HCEC 1CT (cell line): ENCODE data around the gene PHACTR1.

Experiments used
- DNase-seq: peaks from one replicate; pipeline ENCODE4 v3.0.0-alpha.2; 2017

Gene PHACTR1

DNA sequence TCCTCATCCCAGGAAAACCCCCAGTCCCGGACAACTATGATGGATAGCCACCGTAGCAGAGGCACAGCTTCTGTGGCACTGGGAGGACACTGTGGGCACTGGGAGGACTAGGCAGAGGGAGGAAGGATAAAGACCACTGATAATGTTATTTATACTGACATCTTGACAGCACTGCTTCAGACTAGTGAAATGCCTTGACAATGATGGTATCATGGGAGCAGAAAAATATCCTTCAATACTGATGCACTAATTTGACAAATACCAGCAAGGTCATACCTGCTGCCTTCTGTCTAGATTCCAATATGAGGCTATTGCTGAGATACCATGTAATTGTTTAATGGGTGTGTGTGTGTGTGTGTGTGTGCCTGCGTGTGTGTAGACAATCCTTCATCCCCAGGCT is 148.6 kb downstream of the PHACTR1 start:
- no peak for DNase-seq

GRCh38 chr6:12865671-12866181 is 149.2 kb downstream of the PHACTR1 start:
- no peak for DNase-seq

DNA sequence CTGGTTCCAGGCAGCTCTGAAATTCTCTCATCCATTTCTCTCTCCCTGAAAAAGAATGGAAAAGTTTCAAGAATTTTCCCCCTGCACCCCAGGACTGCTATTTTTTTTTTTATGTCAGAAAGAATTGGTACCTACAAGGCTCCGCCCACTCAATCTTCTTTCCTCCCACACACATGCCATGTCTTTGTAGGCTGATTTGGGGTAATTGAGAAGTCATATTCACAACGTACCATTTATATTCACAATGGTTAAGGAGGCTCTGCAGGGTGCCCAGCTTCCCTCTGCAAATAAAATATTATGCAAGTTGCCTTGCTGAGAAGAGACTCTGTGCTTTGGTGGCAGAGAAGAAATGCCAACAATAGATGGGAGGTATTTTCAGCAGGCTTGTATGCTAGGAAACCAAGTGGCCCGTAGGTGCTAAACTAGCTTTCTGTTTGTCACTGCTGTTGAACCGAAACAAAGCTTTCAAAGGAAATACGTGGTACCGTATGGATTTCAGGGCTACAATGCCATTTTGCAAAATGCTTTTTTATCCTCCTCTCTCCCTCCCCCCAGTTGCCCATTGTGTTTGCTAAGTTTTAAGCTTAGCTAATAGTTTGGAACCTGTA is 150.0 kb downstream of the PHACTR1 start:
- no peak for DNase-seq

DNA sequence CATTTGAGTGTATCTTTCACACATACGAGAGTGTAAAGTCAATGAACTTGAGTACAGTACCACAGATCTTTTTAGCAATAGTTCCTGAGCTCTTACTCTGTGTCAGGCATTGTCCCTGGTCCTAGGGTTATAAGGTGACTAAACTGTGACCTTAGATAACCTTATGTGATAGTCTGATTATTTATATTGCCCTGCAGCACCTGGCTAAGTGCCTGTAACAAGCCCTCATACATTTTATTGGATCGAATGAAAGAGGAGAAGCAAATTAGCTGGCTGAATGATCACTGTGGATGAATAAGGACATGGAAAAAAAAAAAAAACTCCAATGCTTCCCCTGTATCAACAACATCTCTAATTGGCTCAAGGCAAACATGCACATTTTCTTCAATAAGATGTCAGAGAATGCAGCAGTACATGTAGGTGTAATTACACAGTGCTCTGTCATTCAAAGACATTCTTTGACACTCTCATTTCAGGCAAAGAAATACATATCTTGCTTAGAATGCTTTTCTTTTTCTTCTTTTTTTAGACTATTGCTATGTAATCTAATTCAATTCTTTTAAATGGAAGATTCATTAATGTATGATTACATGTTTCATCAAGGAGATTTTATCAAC is 153.4 kb downstream of the PHACTR1 start:
- no peak for DNase-seq

GRCh38 chr6:12873691-12874090 is 157.1 kb downstream of the PHACTR1 start:
- DNase-seq: peak; percentile 11

DNA sequence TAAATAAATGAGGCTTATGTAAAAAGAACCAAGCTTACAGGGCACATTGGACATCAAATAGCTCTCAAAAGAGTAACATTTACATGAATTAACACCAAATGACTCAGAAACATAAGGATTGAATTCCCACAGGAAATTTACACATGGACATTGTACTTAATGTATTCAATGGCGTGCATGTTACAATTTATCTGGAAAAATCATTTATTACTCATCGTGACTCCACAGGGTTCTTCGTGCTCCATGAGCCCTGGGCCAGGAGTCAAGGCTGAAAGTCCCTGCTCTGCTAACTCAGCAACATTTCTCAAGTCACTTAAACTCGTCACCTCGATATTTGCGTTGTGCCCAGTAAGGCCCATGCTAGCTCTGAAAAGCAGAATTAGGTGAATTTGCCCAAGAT is 158.5 kb downstream of the PHACTR1 start:
- DNase-seq: peak; percentile 78

GRCh38 chr6:12878741-12879140 is 162.2 kb downstream of the PHACTR1 start:
- no peak for DNase-seq

GRCh38 chr6:12882761-12883290 is 166.3 kb downstream of the PHACTR1 start:
- no peak for DNase-seq

DNA sequence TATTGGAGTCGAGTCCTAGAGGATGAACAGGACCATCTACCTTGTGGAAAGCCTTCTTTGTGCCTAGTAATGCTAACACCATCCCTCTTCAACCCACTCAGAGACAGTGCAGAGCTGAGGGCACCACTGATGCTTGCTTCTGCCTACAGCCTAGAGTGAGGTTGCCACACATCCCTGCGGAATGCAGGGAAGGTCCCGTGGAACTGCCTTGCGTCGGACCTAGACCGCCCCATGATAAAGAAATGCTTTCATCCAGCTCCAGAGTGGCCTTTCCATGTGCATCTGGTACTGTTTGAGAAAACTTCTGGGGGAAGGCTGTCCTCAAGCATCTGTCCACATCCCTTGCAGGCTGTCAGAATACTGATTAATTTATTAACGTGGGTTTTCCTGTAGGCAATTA is 168.4 kb downstream of the PHACTR1 start:
- DNase-seq: no peak

DNA sequence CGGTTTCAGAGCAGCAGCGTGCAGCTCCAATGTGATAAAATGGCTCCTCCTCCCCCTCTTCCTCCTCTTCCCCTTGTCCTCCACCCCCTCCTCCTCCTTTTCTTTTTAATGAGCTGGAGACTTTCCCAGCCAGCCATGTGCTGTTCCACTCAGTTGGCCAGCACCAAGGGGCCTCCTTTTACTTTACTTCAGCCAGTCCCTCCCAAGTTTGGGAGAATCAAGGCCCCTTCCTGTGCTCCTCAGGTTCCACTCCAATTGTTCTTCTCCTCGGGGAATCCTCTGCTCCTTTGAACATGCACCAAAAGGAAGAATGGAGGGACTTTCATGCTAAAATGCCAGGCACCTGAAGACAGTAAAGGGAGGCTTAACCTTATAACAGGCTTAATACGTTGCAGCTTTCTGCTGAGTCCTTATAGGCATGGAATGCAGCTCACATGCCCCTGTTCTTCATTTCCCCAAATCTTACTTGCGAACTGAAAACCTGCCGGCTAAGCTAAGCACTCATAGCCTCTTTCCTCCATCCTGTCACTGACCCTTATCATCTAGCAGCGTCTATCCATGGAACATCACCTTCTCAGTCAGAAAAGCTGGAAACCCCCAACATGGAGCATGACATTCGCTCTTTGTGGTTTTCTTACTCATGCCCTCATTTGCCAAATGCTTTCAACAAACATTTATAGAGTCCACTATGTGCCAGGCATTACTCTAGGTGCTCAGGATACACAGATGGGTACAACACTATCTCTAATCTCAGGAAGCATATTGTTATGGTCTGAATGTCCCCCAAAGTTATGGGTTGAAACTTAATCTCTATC is 170.6 kb downstream of the PHACTR1 start:
- DNase-seq: peak; percentile 25

DNA sequence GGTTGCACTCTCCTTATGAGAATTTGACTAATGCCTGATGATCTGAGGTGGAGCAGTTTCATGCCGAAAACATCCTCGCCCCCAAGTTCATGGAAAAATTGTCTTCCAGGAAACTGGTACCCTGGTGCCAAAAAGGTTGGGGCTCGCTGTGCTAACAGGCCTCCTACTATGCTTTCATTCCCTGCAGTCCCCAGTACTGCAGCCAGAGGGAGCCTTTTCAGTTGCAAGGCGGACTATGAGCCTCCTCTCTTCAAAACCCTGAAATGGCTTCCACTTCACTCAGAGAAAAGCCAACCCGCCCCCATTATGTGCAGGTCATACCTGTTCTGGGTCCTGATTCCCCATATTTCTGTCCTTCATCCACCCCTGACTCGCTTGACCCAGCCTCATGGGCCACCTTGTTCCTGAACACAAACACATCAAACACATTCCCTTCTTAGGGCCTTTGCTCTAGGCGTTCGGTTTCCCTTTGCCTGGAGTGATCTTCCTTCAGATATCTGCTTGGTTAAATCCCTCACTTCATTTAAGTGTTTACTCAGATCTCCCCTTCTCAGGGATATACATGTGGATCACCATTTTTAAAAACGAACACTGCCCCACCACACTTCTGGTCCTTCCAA is 173.7 kb downstream of the PHACTR1 start:
- no peak for DNase-seq

- no peak for DNase-seq
Observed at GRCh38 chr6:12891595-12891994, 175.0 kb downstream of the PHACTR1 start.

GRCh38 chr6:12892151-12892550 is 175.6 kb downstream of the PHACTR1 start:
- no peak for DNase-seq

DNA sequence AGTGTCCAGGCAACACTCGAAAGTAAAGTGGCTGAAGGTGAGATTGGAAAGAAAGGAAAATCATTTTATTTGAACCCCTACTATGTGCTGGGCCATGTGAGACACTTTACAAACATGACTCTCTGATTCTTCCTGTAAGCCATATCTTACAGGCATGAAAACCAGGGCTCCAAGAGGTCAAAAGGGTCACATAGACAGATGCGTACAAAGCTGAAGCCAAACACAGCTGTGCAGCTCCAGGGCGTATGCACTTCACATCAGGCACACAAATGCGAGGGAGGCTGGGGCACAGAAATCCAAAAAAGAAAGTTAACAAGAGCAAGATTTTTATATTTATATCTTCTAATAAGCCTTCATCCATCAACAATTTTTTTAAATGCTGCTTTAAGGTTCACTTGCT is 176.5 kb downstream of the PHACTR1 start:
- no peak for DNase-seq

- no peak for DNase-seq
Observed at GRCh38 chr6:12895721-12896120, 179.2 kb downstream of the PHACTR1 start.

GRCh38 chr6:12896208-12896733 is 179.7 kb downstream of the PHACTR1 start:
- no peak for DNase-seq

- DNase-seq: no peak
Observed at GRCh38 chr6:12898603-12899002, 182.0 kb downstream of the PHACTR1 start.

- DNase-seq: no peak
Observed at GRCh38 chr6:12899046-12899833, 182.7 kb downstream of the PHACTR1 start.

- DNase-seq: no peak
Observed at GRCh38 chr6:12903246-12903645, 186.7 kb downstream of the PHACTR1 start.

DNA sequence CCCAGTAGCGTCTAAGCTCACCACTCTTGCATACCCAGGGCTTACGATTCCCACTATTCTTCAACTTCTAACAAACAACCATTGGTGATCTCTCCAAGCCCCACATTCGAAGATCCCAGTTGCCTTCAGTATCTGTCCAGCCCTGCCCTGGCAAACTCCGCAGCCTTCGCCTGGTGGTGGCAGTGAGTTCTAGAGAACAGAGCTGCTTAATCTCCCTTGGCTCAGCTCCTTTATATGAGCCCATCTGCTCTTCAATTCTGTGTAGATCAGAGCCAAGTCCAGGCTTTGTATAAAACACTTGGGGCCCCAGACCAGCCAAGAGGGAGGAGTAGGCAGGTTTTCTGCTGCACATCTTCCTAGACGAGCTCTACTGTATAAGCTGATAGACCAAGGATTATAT is 193.3 kb downstream of the PHACTR1 start:
- DNase-seq: no peak

GRCh38 chr6:12911427-12911826 is 194.9 kb downstream of the PHACTR1 start:
- peak; percentile 20 for DNase-seq

- DNase-seq: no peak
Observed at GRCh38 chr6:12913201-12913600, 196.6 kb downstream of the PHACTR1 start.
